WERI-Rb-1 (cell line): ENCODE measurements around the gene SERPINA3.

ENCODE experiments used
- DNase-seq: peaks from one replicate; pipeline ENCODE4 v3.0.0-alpha.2; 2020
- H3K27ac ChIP-seq: fragments of 250-450 bp; sonication (Bioruptor Pico); 2 replicates; pipeline ENCODE4 v1.5.1; 2020; ENCODE audit warnings: mild to moderate bottlenecking, moderate library complexity
- H3K27me3 ChIP-seq: fragments of 250-450 bp; sonication (Bioruptor Pico); 2 replicates; pipeline ENCODE4 v1.5.1; 2021; ENCODE audit warnings: mild to moderate bottlenecking, low read depth, moderate library complexity; ENCODE audit not compliant: insufficient read depth, severe bottlenecking
- H3K36me3 ChIP-seq: fragments of 250-450 bp; sonication (Bioruptor Pico); 2 replicates; pipeline ENCODE4 v1.5.1; 2020; ENCODE audit warnings: mild to moderate bottlenecking, moderate library complexity
- H3K4me3 ChIP-seq: 2 replicates; pipeline ENCODE4 v1.5.1; 2011; ENCODE audit warnings: low read depth, mild to moderate bottlenecking, control low read depth, low read length
- H3K9me3 ChIP-seq: fragments of 250-450 bp; sonication (Bioruptor Pico); 2 replicates; pipeline ENCODE4 v1.5.1; 2021; ENCODE audit warnings: mild to moderate bottlenecking, moderate library complexity; ENCODE audit not compliant: severe bottlenecking
- CTCF ChIP-seq: IDR thresholded peaks from 2 replicates; pipeline ENCODE4 v1.5.1; 2011; ENCODE audit warnings: low read depth, mild to moderate bottlenecking, control low read depth, inconsistent platforms, low read length

Gene SERPINA3

DNA sequence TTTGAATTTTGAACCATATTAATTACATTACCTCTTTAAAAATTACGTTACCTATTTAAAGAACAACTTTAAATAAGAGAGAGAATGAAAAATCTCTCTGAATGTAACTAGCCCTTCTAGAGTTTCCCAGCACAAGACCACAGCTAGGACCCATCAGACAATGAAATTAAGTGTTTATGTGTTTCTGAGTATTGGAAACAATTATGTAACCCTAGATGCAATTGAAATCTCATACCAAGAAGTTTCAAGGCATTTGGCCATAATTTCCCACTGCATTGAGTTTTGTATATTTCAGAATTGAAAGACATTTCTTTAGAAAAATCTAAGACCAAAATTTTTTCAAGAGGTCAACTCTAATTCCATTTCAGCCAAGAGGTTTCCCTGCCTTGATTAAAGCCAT, 47.1 kb downstream of the SERPINA3 start:
- no peaks in the 10 kb centered on the region for H3K9me3 ChIP-seq
- TF ChIP-seq CTCF = no peak
- no peak overlapping the region for H3K4me3 ChIP-seq
- no peak overlapping the region for H3K27ac ChIP-seq
- H3K27me3 ChIP-seq = no peaks in the 10 kb centered on the region
- no peaks in the 10 kb centered on the region for H3K36me3 ChIP-seq
- DNase-seq = no peak

DNA sequence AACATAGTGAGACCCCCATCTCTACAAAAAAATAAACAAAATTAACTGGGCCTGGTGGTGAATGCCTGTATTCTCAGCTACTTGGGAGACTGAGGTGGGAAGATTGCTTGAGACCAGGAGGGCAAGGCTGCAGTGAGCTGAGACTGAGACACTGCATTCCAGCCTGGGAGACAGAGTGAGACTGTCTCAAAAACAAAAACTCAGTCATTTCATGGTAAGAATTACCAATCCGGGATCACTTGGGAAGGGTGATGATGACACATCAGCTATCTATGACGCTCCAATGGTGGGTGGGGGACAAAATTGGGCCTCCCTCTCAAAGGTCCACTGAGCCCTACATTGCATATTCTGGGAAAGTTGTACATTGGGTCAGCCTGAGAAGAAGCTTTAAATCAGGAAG, 47.7 kb downstream of the SERPINA3 start:
- DNase-seq = no peak
- TF ChIP-seq CTCF = no peak
- H3K27ac ChIP-seq = no peak overlapping the region
- H3K4me3 ChIP-seq = no peak overlapping the region
- no peaks in the 10 kb centered on the region for H3K36me3 ChIP-seq
- no peaks in the 10 kb centered on the region for H3K27me3 ChIP-seq
- no peaks in the 10 kb centered on the region for H3K9me3 ChIP-seq

- no peak overlapping the region for H3K4me3 ChIP-seq
- no peak for DNase-seq
- no peak for TF ChIP-seq CTCF
- no peaks in the 10 kb centered on the region for H3K27me3 ChIP-seq
- no peaks in the 10 kb centered on the region for H3K9me3 ChIP-seq
- no peak overlapping the region for H3K27ac ChIP-seq
- no peaks in the 10 kb centered on the region for H3K36me3 ChIP-seq
Observed at GRCh38 chr14:94660306-94660946, 48.2 kb downstream of the SERPINA3 start.

DNA sequence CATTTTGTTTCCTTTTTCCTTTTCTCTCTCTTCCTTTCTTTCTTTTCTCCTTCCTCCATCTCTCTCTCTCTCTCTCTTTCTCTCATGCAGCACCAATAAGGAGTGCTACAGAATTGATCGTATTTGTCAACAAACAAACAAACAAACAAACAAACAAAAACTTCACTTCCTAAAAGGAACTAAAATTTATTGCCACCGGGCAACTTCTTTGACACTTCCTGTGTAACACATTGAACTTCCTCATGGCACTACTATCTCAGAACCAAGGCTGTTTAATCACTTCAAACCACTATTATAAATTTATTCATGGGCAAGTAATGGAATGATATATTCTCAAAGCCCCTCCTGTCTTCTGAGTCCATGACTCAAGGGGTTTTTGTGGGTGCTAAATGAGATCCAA, 51.3 kb downstream of the SERPINA3 start:
- H3K36me3 ChIP-seq = no peaks in the 10 kb centered on the region
- no peak overlapping the region for H3K27ac ChIP-seq
- H3K27me3 ChIP-seq = no peaks in the 10 kb centered on the region
- no peaks in the 10 kb centered on the region for H3K9me3 ChIP-seq
- no peak for TF ChIP-seq CTCF
- no peak for DNase-seq
- no peak overlapping the region for H3K4me3 ChIP-seq

GRCh38 chr14:94663965-94664704, 51.9 kb downstream of the SERPINA3 start:
- no peak for TF ChIP-seq CTCF
- Histone ChIP-seq H3K36me3 (no peaks in the 10 kb centered on the region), H3K27ac (no peak overlapping the region), H3K27me3 (no peaks in the 10 kb centered on the region), H3K9me3 (no peaks in the 10 kb centered on the region), H3K4me3 (no peak overlapping the region)
- DNase-seq = no peak
